Activated CD8-positive, alpha-beta T cell treated with anti-CD3 and anti-CD28 coated beads, Interleukin-2, amount 10 ng/mL, durations not matched to agents 7 days and 5 days (primary cell): ENCODE results near the gene KSR1. TPM values are rescaled to one million over a fixed set of nuclear protein-coding genes. Genes with fewer than 3 reads are reported as not detected.
A peak's percentile ranks its signal among the peaks of the same experiment; 100 is the strongest.

Source experiments
- ATAC-seq: fragments of 150-1000 bp; cut with Tn5 transposase; one replicate; pipeline ENCODE4 v1.10.0; 2021; ENCODE audit warnings: moderate library complexity
- CTCF ChIA-PET: fragments of 350-600 bp; sonication (Branson Sonifier 250); formaldehyde crosslinking; loops from one replicate; lab custom pipeline; 2021; ENCODE audit warnings: antibody characterized with exemption; lab: Charles Lee
- POLR2A ChIA-PET: fragments of 350-600 bp; sonication (Branson Sonifier 250); formaldehyde crosslinking; loops from one replicate; lab custom pipeline; 2021; ENCODE audit warnings: antibody characterized with exemption; lab: Charles Lee
- DNase-seq: peaks from one replicate; pipeline ENCODE4 v3.0.0-alpha.2; 2020
- H3K27ac Mint-ChIP-seq: one replicate; pipeline ENCODE4 v1.8.0; 2021; ENCODE audit warnings: mild to moderate bottlenecking, mixed read lengths
- H3K27me3 Mint-ChIP-seq: one replicate; pipeline ENCODE4 v1.8.0; 2021; ENCODE audit warnings: low read depth, mixed read lengths
- H3K36me3 Mint-ChIP-seq: one replicate; pipeline ENCODE4 v1.8.0; 2021; ENCODE audit warnings: low read depth, mixed read lengths
- H3K4me1 Mint-ChIP-seq: one replicate; pipeline ENCODE4 v1.8.0; 2021; ENCODE audit warnings: low read depth, mixed read lengths
- H3K4me3 Mint-ChIP-seq: one replicate; pipeline ENCODE4 v1.8.0; 2021; ENCODE audit warnings: mild to moderate bottlenecking, mixed read lengths
- H3K9me3 Mint-ChIP-seq: one replicate; pipeline ENCODE4 v1.8.0; 2022; ENCODE audit warnings: mixed read lengths; ENCODE audit not compliant: insufficient read depth
- total RNA-seq, 2 experiments: library from RNA; stranded (reverse); gene quantifications; one replicate each; pipeline ENCODE4 v1.2.3, GENCODE V29; 2021

KSR1 gene
- total RNA-seq, 2 experiments from 2014 or later = 45.3 to 45.8 TPM

DNA sequence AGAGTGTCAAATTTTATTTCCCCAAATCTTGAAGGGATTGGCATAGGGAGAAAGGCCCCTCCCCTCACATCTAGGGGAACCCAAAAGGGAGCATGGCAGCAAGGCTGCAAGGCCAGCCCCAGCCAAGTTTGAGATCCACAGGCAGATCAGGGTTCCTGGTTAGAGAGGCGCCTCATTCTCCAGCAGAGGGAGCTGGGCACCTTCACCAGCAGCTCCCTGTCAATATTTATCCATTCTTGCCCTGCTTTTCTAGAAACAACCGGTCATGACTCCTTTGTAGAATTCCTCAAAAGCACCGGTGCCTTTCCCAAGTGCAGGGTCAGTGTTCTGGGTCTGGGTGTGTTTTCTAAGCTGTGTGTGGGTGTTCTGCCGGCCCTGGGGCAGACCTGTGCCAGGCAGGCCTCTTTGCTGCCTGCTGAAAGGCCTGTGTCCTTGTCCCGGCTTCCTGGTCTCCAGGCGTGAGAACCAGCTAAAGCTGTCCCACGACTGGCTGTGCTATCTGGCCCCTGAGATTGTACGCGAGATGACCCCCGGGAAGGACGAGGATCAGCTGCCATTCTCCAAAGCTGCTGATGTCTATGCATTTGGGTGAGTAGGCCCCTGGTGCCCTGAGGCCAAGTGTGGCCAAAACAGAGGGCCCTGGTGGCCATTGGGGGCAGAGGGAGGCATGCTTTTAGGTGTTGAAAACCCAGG is 153.5 kb downstream of the KSR1 start:
- peaks cover 2% of the 10 kb centered on the region for H3K4me1 Mint-ChIP-seq
- ATAC-seq = peak; percentile 67
- H3K36me3 Mint-ChIP-seq = peaks cover 29% of the 10 kb centered on the region
- CTCF ChIA-PET = interaction anchor here (0.5 to 16.7 kb wide), 12 partner anchors 9 to 270 kb away, joined by 3 to 281 read pairs (median 4); no protein-coding TSS in a partner anchor
- H3K9me3 Mint-ChIP-seq = no peaks in the 10 kb centered on the region
- no peak overlapping the region for H3K4me3 Mint-ChIP-seq
- POLR2A ChIA-PET = interaction anchor here (1.2 to 2.0 kb wide), 2 partner anchors 12 to 41 kb away, joined by 5 to 13 read pairs; no protein-coding TSS in a partner anchor
- no peaks in the 10 kb centered on the region for H3K27me3 Mint-ChIP-seq
- peak; percentile 53 for DNase-seq
- no peak overlapping the region for H3K27ac Mint-ChIP-seq

DNA sequence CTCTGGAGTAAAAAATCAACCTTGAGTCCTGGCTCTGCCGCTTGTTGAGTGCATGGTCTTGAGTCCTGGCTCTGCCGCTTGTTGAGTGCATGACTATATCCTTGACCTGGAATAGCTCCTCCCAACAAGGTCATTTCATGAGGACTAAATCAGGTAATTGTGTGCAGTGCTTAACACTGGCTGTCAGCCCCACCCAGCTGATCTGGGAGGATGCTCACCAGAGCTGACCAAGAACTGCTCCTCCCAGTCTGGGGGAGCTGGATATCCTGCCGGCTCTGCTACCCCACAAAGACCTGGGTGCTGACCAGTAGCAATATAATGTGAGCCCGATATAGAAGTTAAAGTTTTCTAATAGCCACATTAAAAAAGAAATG is 154.0 kb downstream of the KSR1 start:
- Mint-ChIP-seq H3K4me1 (peaks cover 2% of the 10 kb centered on the region), H3K4me3 (no peak overlapping the region), H3K27me3 (no peaks in the 10 kb centered on the region), H3K9me3 (no peaks in the 10 kb centered on the region), H3K27ac (no peak overlapping the region), H3K36me3 (peaks cover 30% of the 10 kb centered on the region)
- POLR2A ChIA-PET = interaction anchor here (1.2 kb wide), 1 partner anchor 12 kb away, joined by 5 read pairs; no protein-coding TSS in a partner anchor
- CTCF ChIA-PET = interaction anchor here (0.5 to 16.7 kb wide), 11 partner anchors 8 to 270 kb away, joined by 3 to 281 read pairs (median 4); no protein-coding TSS in a partner anchor
- DNase-seq (no peak), ATAC-seq (no peak)

DNA sequence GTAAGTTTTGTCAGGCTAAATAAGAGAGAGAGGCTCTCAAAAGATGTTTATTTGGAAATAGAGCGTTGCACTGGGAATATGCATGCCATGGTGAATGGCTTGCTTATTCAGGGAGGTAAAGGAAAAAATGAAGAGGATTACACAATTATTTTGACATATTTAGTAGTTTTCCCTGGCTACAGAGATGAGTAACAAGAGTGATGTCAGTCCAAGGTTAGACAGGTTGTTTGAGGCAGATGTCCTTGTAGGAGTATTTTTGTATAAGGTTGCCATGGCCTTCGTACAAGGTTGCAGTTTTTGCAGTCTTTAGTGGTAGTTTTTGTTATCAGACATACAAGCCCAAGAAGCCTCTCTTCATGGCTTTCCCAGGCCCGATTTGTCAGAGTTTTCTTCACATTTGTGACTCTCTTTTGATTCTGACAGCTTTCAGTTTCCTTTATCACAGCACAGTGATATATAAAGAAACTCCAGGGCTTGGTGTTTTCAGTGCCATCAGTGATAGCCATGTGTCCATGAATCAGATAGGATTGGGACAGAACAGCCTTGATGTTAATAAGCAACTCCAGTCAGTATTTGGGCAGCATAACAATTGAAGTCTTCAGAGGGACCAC is 156.0 kb downstream of the KSR1 start:
- ChIA-PET POLR2A (no interaction called here), CTCF (interaction anchor here (1.0 to 16.7 kb wide), 5 partner anchors 9 to 265 kb away, joined by 3 to 281 read pairs (median 8); no protein-coding TSS in a partner anchor)
- no peak for DNase-seq
- Mint-ChIP-seq H3K27me3 (no peaks in the 10 kb centered on the region), H3K36me3 (peaks cover 37% of the 10 kb centered on the region), H3K4me3 (no peak overlapping the region), H3K9me3 (no peaks in the 10 kb centered on the region), H3K4me1 (peaks cover 19% of the 10 kb centered on the region), H3K27ac (no peak overlapping the region)
- no peak for ATAC-seq

DNA sequence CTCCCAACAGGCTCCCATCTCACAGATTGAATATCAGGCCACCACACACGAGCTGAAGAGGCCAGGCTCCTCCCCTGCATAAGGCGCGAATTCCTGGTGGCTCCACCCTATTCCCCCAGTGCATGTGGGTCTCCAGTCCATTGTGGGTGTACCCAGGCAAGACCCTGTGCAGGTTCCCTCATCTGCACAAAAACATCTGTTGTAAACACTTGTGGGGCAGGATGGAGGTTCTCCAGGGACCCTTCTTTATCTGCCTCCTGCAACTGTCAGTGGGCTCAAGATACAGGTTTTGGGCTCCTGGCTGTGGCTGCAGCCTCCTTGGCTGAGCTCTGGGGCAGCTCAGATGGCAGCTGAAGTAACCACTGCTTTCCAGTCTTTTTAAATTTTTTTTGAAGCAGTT is 157.2 kb downstream of the KSR1 start:
- CTCF ChIA-PET = interaction anchor here (1.0 to 16.7 kb wide), 7 partner anchors 10 to 376 kb away, joined by 3 to 281 read pairs (median 3); no protein-coding TSS in a partner anchor
- ATAC-seq (no peak), DNase-seq (no peak)
- Mint-ChIP-seq H3K27me3 (no peaks in the 10 kb centered on the region), H3K4me1 (peaks cover 19% of the 10 kb centered on the region), H3K27ac (no peak overlapping the region), H3K4me3 (no peak overlapping the region), H3K36me3 (peaks cover 40% of the 10 kb centered on the region), H3K9me3 (no peaks in the 10 kb centered on the region)
- POLR2A ChIA-PET = interaction anchor here (0.9 kb wide), 1 partner anchor 319 kb away, joined by 4 read pairs; the partner anchor contains the start of gene WSB1

DNA sequence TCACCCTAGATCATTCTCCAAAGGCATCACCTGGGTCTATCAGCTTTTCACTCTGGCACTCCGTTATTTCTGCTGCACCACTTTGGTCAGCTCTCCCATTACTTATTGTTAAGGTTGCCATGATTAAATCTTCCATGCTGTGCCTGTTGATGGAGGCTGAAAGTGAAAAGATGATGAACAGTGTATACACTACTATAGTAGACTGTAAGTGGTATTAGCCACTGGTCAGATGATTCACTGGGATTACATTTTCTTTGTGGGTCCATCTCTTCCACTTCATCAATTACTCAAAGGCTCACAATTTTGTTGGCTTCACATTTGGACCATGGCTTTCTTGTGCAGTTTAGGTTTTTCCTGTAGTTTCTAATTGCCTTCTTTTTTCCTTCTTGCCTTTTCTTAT is 158.9 kb downstream of the KSR1 start:
- Mint-ChIP-seq H3K36me3 (peaks cover 41% of the 10 kb centered on the region), H3K4me3 (no peak overlapping the region), H3K27ac (no peak overlapping the region), H3K4me1 (peaks cover 21% of the 10 kb centered on the region), H3K9me3 (no peaks in the 10 kb centered on the region), H3K27me3 (no peaks in the 10 kb centered on the region)
- POLR2A ChIA-PET = interaction anchor here (0.5 kb wide), 1 partner anchor 29 kb away, joined by 3 read pairs; no protein-coding TSS in a partner anchor
- DNase-seq (no peak), ATAC-seq (no peak)
- CTCF ChIA-PET = interaction anchor here (0.6 to 16.7 kb wide), 5 partner anchors 10 to 379 kb away, joined by 3 to 281 read pairs (median 7); no protein-coding TSS in a partner anchor

DNA sequence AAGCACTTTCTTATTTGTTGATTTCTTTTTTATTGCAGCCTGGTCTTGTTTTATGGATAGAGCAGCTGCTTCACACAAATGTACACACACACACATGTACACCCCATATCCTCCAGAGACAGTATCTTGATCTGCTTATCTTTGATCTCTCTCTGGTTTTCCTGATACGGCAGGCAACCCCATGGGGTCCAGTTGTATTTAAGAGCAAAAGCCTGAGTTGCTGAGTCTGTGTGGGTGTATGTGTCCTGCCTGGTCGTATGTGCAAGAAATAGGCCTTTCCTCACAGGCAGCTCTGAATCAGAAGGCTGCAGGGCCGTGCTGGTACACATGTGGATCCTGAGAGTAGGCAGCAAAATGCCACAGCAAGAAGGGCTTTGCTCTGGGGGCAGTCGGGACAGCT is 160.2 kb downstream of the KSR1 start:
- H3K9me3 Mint-ChIP-seq = no peaks in the 10 kb centered on the region
- H3K4me1 Mint-ChIP-seq = peaks cover 34% of the 10 kb centered on the region
- H3K27ac Mint-ChIP-seq = no peak overlapping the region
- no peak overlapping the region for H3K4me3 Mint-ChIP-seq
- CTCF ChIA-PET = interaction anchor here (0.7 to 2.7 kb wide), 5 partner anchors 9 to 38 kb away, joined by 3 to 8 read pairs (median 7); no protein-coding TSS in a partner anchor
- no peaks in the 10 kb centered on the region for H3K27me3 Mint-ChIP-seq
- POLR2A ChIA-PET = interaction anchor here (0.6 kb wide), 1 partner anchor 47 kb away, joined by 3 read pairs; no protein-coding TSS in a partner anchor
- ATAC-seq (peak; percentile 42), DNase-seq (no peak)
- peaks cover 45% of the 10 kb centered on the region for H3K36me3 Mint-ChIP-seq

DNA sequence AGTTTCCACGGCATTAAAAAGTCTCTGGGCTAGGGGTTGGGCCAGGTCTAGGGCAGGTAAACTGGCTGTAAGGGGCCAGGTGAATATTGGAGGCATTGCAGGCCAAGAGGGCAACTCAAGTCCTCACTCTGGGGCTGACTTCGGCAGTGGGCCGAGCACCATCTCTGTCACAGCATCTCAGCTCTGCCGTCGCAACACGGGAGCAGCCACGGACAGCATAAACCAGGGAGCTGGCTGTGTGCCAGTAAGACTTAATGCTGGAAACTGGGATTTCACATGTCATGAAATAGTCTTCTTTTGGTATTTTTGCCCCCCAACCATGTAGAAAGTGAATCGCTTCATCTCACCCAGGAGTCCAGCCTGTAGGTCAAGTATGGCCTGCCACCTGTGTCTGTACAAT is 162.2 kb downstream of the KSR1 start:
- ATAC-seq (no peak), DNase-seq (no peak)
- ChIA-PET POLR2A (no interaction called here), CTCF (interaction anchor here (1.4 kb wide), 1 partner anchor 9 kb away, joined by 3 read pairs; no protein-coding TSS in a partner anchor)
- Mint-ChIP-seq H3K4me3 (no peak overlapping the region), H3K27ac (peak overlapping the region; percentile 54), H3K9me3 (no peaks in the 10 kb centered on the region), H3K4me1 (peaks cover 32% of the 10 kb centered on the region), H3K36me3 (peaks cover 44% of the 10 kb centered on the region), H3K27me3 (no peaks in the 10 kb centered on the region)

DNA sequence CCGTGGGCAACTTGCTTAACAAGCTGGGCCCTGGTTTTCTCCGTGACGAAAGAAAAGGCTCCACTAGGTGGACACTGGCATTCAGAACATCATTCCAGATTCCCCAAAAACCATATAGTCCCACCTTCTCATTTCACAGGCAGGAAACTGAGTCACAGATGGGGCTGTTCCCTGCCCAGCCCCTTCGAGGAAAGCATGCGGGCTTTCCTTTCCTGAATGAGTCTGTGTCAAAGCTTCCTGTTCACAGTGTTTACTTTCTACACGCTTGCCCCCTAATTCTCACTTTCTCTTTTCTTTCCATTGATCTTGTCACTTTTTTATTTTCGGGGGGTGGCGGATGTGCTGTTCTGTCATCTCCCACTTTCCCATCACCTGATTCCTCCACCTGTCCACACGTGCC is 164.5 kb downstream of the KSR1 start:
- Mint-ChIP-seq H3K27me3 (no peaks in the 10 kb centered on the region), H3K4me1 (peaks cover 28% of the 10 kb centered on the region), H3K27ac (peak overlapping the region; percentile 79), H3K9me3 (no peaks in the 10 kb centered on the region), H3K36me3 (peaks cover 35% of the 10 kb centered on the region), H3K4me3 (no peak overlapping the region)
- ATAC-seq (no peak), DNase-seq (no peak)
- POLR2A ChIA-PET = interaction anchor here (0.7 to 1.8 kb wide), 2 partner anchors 11 to 15 kb away, joined by 3 to 5 read pairs; partner anchors contain the start of gene LGALS9
- CTCF ChIA-PET = interaction anchor here (1.0 to 1.6 kb wide), 5 partner anchors 11 to 185 kb away, joined by 3 to 7 read pairs (median 4); no protein-coding TSS in a partner anchor

DNA sequence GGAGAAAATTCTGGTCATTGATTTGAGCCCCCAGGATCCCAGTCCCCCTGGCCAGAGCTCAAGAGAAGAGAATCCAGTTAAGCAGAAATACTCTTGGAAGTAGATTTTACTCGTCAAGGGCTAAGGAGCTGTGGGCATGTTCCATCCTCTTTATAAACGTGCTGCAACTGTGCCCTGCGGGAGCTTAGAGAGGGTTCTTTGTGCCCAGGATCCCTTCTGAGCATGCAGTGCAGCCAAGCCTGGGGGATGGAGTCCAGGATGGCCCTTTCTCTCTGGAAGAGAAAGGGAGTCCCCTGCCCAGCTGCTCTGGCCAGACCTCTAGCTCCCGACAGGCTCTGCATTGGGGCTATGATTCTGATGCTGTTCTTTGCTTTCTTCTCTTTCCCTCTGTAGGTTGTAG is 165.3 kb downstream of the KSR1 start:
- POLR2A ChIA-PET = interaction anchor here (1.2 to 1.8 kb wide), 2 partner anchors 10 to 12 kb away, joined by 5 read pairs; partner anchors contain the start of gene LGALS9
- peaks cover 35% of the 10 kb centered on the region for H3K36me3 Mint-ChIP-seq
- H3K9me3 Mint-ChIP-seq = no peaks in the 10 kb centered on the region
- CTCF ChIA-PET = interaction anchor here (0.8 to 1.6 kb wide), 5 partner anchors 13 to 268 kb away, joined by 3 to 5 read pairs (median 3); no protein-coding TSS in a partner anchor
- DNase-seq = no peak
- H3K27ac Mint-ChIP-seq = no peak overlapping the region
- ATAC-seq = no peak
- peaks cover 20% of the 10 kb centered on the region for H3K4me1 Mint-ChIP-seq
- no peak overlapping the region for H3K4me3 Mint-ChIP-seq
- no peaks in the 10 kb centered on the region for H3K27me3 Mint-ChIP-seq

DNA sequence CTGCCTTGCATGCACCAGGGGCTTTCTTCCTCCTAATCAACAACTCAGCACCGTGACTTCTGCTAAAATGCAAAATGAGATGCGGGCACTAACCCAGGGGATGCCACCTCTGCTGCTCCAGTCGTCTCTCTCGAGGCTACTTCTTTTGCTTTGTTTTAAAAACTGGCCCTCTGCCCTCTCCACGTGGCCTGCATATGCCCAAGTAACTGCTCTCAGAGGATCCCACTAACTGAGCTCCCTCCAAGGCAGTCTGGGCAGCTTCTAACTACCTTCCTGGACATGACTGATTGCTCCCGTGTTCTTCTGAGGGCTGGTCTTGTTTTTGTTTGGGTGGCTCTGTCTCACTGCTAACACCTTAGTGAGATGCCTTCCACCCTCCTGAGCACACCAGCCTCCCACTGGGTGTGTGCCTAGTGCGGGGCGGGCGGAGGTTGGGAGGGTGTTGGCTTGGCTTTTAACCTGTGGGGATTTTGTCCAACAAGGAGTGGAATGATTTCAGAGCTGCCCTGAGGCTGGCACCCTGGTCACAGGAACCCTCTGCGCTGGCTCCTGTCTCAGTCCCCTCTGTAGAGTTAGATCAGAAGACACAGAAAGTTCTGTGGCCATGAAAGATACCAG is 165.8 kb downstream of the KSR1 start:
- no peaks in the 10 kb centered on the region for H3K9me3 Mint-ChIP-seq
- H3K27ac Mint-ChIP-seq = peak overlapping the region; percentile 57
- H3K27me3 Mint-ChIP-seq = no peaks in the 10 kb centered on the region
- ATAC-seq (no peak), DNase-seq (no peak)
- peaks cover 15% of the 10 kb centered on the region for H3K4me1 Mint-ChIP-seq
- H3K36me3 Mint-ChIP-seq = peaks cover 35% of the 10 kb centered on the region
- POLR2A ChIA-PET = interaction anchor here (1.2 to 1.8 kb wide), 2 partner anchors 9 to 12 kb away, joined by 5 read pairs; partner anchors contain the start of gene LGALS9
- H3K4me3 Mint-ChIP-seq = no peak overlapping the region
- CTCF ChIA-PET = interaction anchor here (0.8 to 1.6 kb wide), 5 partner anchors 14 to 268 kb away, joined by 3 to 5 read pairs (median 3); no protein-coding TSS in a partner anchor

DNA sequence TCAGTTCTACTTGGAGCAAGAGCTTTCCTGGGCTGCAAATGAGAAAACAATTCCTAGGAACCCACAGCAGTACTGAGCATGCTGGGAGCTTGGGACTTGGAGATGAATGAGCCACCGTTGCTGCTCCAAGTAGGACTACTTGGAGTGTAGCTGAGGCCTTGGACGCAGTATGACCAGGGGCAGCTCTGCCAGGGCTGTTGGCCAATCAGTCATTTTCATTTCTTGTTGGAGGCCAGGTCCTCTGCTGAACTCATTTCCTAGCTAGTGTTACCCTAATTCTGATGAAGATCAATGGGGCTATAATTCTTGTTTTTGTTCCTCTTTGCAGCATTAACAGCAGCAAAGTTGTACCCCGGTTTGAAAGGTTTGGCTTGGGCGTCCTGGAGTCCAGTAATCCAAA is 166.7 kb downstream of the KSR1 start:
- ChIA-PET POLR2A (no interaction called here), CTCF (no interaction called here)
- no peak for ATAC-seq
- Mint-ChIP-seq H3K36me3 (peaks cover 40% of the 10 kb centered on the region), H3K4me3 (no peak overlapping the region), H3K27me3 (no peaks in the 10 kb centered on the region), H3K9me3 (no peaks in the 10 kb centered on the region), H3K4me1 (peaks cover 23% of the 10 kb centered on the region), H3K27ac (no peak overlapping the region)
- no peak for DNase-seq
